Left lung (tissue), 10 donors: ENCODE measurements around the gene LAMA3. TPM values are rescaled to one million over a fixed set of nuclear protein-coding genes. Genes with fewer than 3 reads are reported as not detected.

Source experiments
- ATAC-seq: fragments of 200-7000 bp; cut with Tn5 transposase; one replicate; pipeline ENCODE4 v1.9.1; 2020; ENCODE audit warnings: moderate library complexity
- DNase-seq, 4 donors: peaks; one replicate each; pipeline ENCODE4 v3.0.0-alpha.2; 2013 to 2020
- H3K27ac ChIP-seq, 2 donors: fragments of 200-600 bp; sonication (generic) in 1 of 2; one replicate each; pipeline versions ENCODE4 v1.5.0 to v1.8.0; 2020 to 2021
- H3K27me3 ChIP-seq, 2 donors: fragments of 200-600 bp; sonication (generic) in 1 of 2; one replicate each; pipeline versions ENCODE4 v1.5.0 to v1.8.0; 2020 to 2021
- H3K36me3 ChIP-seq, 2 donors: fragments of 200-600 bp; sonication (generic) in 1 of 2; one replicate each; pipeline versions ENCODE4 v1.5.0 to v1.8.0; 2020 to 2021
- H3K4me1 ChIP-seq, 2 donors: fragments of 200-600 bp; one replicate each; pipeline ENCODE4 v1.8.0; 2021
- H3K4me3 ChIP-seq, 2 donors: fragments of 200-600 bp; sonication (generic) in 1 of 2; one replicate each; pipeline versions ENCODE4 v1.5.0 to v1.8.0; 2020 to 2021; ENCODE audit warnings: mild to moderate bottlenecking in 1 of 2
- H3K9me3 ChIP-seq, 2 donors: fragments of 200-600 bp; sonication (generic) in 1 of 2; one replicate each; pipeline versions ENCODE4 v1.5.0 to v1.8.0; 2020 to 2021
- intact Hi-C, 2 donors: fragments of 100-400 bp; cut with DNase I; formaldehyde crosslinking; loops; one replicate each; pipeline versions ENCODE4 v1.11.2 to v1.14.2; 2022
- polyA plus RNA-seq, 6 donors: library from polyadenylated mRNA; unstranded; fragments of 120-200 nt; gene quantifications; one replicate each; pipeline ENCODE4 v1.2.1, GENCODE V29; 2013; ENCODE audit not compliant: insufficient read length in 6 of 6
- total RNA-seq, 2 donors: library from RNA; stranded (reverse); fragmentation: NEBNext Ultra II Directional; extraction: Animal tissue kit (Norgen Biotek cat#: 25700); gene quantifications; one replicate each; pipeline ENCODE4 v1.2.1, GENCODE V29; 2021
- TF ChIP-seq, protein P1 (sequence below), 2 donors: fragments of 200-600 bp; sonication (generic) in 1 of 2; IDR thresholded peaks; one replicate each; pipeline versions ENCODE4 v1.5.0 to v1.8.0; 2021; ENCODE audit warnings: antibody characterized with exemption in 2 of 2
- donor health status: DM: no; HTN: yes; CAD: no.
- donor health status: DM: no; HTN: no; CAD: no.

The LAMA3 gene
- total and polyA plus RNA-seq, 8 donors: 42.8 to 207 (median 140) TPM

DNA sequence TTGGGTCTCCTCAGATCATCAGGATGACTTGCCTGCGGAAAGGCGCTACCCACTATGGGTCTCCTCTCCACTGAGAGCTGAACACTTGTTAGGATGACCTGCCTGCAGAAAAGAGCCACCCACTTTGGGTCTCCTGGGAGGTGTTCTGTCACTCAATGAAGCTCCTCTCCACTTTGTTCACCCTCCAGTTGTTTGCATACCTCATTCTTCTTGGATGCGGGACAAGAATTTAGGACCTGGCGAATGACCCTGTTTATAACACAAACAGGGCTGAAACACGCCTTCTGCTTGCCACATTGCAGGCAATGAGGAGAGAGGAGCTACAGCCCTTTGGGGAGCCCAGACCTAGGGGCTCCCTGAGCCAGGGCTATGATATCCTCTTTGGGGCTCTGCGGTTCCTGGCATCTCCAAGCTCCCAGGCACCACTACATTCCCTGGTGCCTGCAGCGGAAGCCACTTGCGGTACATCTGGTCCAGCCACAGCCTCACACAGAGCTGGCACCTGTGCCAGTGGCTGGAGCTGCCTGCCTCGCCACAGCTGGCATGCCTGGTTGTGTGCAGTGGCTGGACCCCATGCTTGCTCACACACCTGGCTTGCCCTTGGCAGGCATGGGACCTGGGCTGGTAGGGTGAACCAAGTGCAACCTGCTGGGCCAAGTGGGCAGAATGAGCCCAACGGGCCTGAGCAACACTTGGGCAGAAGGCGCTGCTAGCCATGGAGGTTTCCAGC is 47.2 kb upstream of the LAMA3 start:
- H3K4me1 ChIP-seq: no peaks in the 10 kb centered on the region
- H3K36me3 ChIP-seq: no peaks in the 10 kb centered on the region
- H3K4me3 ChIP-seq: no peak overlapping the region
- TF ChIP-seq, protein P1, sequence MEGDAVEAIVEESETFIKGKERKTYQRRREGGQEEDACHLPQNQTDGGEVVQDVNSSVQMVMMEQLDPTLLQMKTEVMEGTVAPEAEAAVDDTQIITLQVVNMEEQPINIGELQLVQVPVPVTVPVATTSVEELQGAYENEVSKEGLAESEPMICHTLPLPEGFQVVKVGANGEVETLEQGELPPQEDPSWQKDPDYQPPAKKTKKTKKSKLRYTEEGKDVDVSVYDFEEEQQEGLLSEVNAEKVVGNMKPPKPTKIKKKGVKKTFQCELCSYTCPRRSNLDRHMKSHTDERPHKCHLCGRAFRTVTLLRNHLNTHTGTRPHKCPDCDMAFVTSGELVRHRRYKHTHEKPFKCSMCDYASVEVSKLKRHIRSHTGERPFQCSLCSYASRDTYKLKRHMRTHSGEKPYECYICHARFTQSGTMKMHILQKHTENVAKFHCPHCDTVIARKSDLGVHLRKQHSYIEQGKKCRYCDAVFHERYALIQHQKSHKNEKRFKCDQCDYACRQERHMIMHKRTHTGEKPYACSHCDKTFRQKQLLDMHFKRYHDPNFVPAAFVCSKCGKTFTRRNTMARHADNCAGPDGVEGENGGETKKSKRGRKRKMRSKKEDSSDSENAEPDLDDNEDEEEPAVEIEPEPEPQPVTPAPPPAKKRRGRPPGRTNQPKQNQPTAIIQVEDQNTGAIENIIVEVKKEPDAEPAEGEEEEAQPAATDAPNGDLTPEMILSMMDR (IDR thresholded peaks at IDR 0.05): no peak
- peaks cover 0 to 5% of the 10 kb centered on the region in 2 donors for H3K9me3 ChIP-seq
- intact Hi-C loops: no loop called here
- ATAC-seq (no peak), DNase-seq (no peak)
- H3K27me3 ChIP-seq: no peaks in the 10 kb centered on the region
- no peak overlapping the region for H3K27ac ChIP-seq

DNA sequence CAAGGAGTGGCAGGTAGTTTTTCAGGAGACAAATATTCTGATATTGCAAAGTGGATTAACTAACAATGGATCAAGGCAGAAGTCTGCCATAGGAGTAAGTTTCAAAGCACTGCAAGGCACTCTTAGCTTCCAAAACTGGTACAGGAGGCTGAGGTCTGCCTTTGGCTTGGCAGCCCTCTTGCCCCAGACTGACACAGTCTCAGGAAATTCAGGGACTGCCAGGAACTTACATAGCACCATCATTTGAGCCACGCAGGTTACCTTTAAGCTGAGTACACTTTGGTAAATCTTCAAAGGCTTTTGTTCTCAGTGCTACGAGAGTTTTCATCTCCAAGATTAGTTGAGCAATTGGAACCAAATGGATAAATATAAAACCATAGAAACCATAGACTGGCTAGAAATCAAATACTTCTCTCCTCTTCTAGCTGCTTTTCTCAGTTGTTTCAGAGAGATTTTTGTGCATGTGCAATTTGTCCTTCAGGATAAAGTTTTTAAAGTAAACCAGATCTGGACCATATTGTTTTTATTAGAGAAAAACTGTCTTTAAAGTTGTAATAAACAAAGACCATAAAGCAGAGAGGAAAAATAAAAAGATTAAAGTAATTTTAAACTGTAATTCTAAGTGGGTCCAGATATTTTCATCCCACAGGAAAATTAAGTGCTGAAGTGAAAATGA is 45.3 kb upstream of the LAMA3 start:
- no peak overlapping the region for H3K27ac ChIP-seq
- no peaks in the 10 kb centered on the region for H3K36me3 ChIP-seq
- TF ChIP-seq, protein P1 (IDR thresholded peaks at IDR 0.05): no peak
- DNase-seq (no peak), ATAC-seq (peak; percentile 53)
- no peak overlapping the region for H3K4me3 ChIP-seq
- peaks cover 0 to 2% of the 10 kb centered on the region in 2 donors for H3K4me1 ChIP-seq
- intact Hi-C loops: no loop called here
- H3K27me3 ChIP-seq: no peaks in the 10 kb centered on the region
- peaks cover 0 to 5% of the 10 kb centered on the region in 2 donors for H3K9me3 ChIP-seq

DNA sequence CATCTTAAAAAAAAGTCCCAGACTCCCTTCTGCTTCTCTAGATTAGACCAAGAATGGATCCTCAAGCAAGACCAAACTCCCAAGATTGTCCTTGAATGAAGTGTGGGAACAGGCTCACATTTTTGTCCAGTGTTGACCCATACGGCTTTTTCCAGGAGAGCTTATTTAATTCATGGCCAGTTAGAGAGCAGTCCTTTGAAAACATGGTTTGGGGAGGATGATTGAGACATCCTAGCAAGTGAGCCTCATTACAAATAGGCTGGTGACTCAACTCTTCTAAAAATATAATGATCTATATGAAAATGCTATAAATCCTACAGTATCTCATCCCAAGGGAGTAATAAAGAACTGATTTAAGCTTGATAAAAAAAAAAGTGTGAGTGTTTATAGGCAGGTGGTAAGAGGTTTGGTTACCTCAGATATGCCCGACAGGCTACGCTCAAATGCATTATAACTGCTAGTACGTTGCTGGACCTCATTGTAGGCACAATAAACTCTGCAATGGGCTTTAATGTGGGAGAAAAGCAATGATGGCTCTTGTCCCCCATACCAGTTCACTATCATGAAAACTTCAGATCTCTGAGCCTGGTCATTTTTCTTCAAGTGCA is 43.6 kb upstream of the LAMA3 start:
- no peak for ATAC-seq
- Histone ChIP-seq H3K9me3 (peaks cover 0 to 5% of the 10 kb centered on the region in 2 donors), H3K36me3 (no peaks in the 10 kb centered on the region), H3K4me3 (no peak overlapping the region), H3K27ac (no peak overlapping the region), H3K4me1 (peaks cover 0 to 6% of the 10 kb centered on the region in 2 donors), H3K27me3 (no peaks in the 10 kb centered on the region)
- TF ChIP-seq, protein P1 (IDR thresholded peaks at IDR 0.05): no peak
- no peak for DNase-seq
- intact Hi-C loops: no loop called here

DNA sequence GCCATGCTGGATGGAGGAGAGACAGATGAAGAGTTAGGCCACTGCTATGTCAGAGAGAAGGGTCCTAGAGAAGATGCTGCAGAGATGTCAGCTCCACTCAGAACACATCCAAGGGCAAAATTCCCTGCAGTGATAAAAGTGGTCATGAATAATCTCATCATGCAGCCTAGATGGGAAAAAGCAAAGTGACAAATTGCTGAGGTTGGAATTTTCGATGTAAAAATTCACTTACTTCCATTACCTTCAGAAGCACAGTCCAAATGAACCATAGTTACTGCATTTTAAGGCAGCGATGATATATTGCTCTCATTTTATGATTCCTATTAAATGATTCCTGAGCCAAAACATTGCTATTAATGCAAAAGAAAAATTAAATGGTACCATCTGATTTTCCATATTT is 43.0 kb upstream of the LAMA3 start:
- no peaks in the 10 kb centered on the region for H3K27me3 ChIP-seq
- DNase-seq (no peak), ATAC-seq (no peak)
- intact Hi-C loops: no loop called here
- H3K9me3 ChIP-seq: peaks cover 0 to 3% of the 10 kb centered on the region in 2 donors
- peaks cover 0 to 6% of the 10 kb centered on the region in 2 donors for H3K4me1 ChIP-seq
- no peak overlapping the region for H3K27ac ChIP-seq
- H3K4me3 ChIP-seq: no peak overlapping the region
- H3K36me3 ChIP-seq: no peaks in the 10 kb centered on the region
- TF ChIP-seq, protein P1 (IDR thresholded peaks at IDR 0.05): no peak

DNA sequence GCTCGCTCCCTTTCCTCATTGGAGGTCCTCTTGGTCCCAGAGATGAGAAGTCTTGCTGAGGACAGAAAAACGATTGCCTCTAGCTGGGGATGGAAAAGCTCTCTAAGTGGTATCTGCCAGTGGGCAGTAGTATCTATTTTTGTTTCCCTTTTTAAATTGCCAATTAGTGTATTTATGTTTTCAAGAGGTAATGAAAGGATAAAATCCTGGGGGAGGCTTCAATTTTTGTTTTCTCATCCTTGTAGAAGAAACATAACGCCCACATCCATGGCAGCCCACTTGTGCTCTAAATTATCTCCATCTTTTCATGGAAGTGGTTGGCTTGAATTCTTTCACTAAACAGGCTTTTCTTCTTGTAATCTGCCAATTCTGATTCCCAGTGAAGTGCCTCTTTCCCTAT is 40.8 kb upstream of the LAMA3 start:
- TF ChIP-seq, protein P1 (IDR thresholded peaks at IDR 0.05): no peak
- intact Hi-C loops: no loop called here
- Histone ChIP-seq H3K36me3 (no peaks in the 10 kb centered on the region), H3K9me3 (no peaks in the 10 kb centered on the region), H3K4me3 (no peak overlapping the region), H3K27ac (no peak overlapping the region), H3K27me3 (no peaks in the 10 kb centered on the region), H3K4me1 (peaks cover 0 to 6% of the 10 kb centered on the region in 2 donors)
- ATAC-seq: no peak
- DNase-seq: no peak
